ENCODE data around the gene XPNPEP3.

The XPNPEP3 gene

GRCh38 chr22:40874016-40874415 lies 17.1 kb downstream of the XPNPEP3 start:
- Histone ChIP-seq H4K20me1 (ENCODE audit: low read depth, low read length) (no peaks in the 10 kb centered on the region), H3K9me2 (replicated peaks; ENCODE audit: insufficient read depth, low read length) (no peaks in the 10 kb centered on the region), H3K27ac (ENCODE audit: low read depth, low read length) (no peak overlapping the region), H3K4me3 (ENCODE audit: insufficient read depth, low read length, poor library complexity, severe bottlenecking) (no peak overlapping the region), H3K9ac (ENCODE audit: low read length) (no peak overlapping the region), H3F3A (ENCODE audit: insufficient read depth) (no peaks in the 10 kb centered on the region), H2AFZ (ENCODE audit: low read depth, low read length, severe bottlenecking) (no peak overlapping the region), H3K36me3 (ENCODE audit: low read length) (no peaks in the 10 kb centered on the region; the same call in 1 of the 2 replicates), H3K9me3 (ENCODE audit: insufficient read depth, low read length) (no peaks in the 10 kb centered on the region), H3K4me2 (ENCODE audit: low read depth, low read length, poor library complexity, severe bottlenecking) (no peak overlapping the region), H3K27me3 (ENCODE audit: low read length) (no peaks in the 10 kb centered on the region), H3K79me2 (ENCODE audit: insufficient read depth, low read length) (no peaks in the 10 kb centered on the region)
- TF ChIP-seq, protein P1, sequence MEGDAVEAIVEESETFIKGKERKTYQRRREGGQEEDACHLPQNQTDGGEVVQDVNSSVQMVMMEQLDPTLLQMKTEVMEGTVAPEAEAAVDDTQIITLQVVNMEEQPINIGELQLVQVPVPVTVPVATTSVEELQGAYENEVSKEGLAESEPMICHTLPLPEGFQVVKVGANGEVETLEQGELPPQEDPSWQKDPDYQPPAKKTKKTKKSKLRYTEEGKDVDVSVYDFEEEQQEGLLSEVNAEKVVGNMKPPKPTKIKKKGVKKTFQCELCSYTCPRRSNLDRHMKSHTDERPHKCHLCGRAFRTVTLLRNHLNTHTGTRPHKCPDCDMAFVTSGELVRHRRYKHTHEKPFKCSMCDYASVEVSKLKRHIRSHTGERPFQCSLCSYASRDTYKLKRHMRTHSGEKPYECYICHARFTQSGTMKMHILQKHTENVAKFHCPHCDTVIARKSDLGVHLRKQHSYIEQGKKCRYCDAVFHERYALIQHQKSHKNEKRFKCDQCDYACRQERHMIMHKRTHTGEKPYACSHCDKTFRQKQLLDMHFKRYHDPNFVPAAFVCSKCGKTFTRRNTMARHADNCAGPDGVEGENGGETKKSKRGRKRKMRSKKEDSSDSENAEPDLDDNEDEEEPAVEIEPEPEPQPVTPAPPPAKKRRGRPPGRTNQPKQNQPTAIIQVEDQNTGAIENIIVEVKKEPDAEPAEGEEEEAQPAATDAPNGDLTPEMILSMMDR (IDR thresholded peaks at IDR 0.05; ENCODE audit: insufficient read depth, low read length, poor library complexity, severe bottlenecking) = no peak
- no peak for TF ChIP-seq EZH2phosphoT487 (conservative IDR thresholded peaks at IDR 0.05; ENCODE audit: low read length)

GRCh38 chr22:40875111-40875510 lies 18.2 kb downstream of the XPNPEP3 start:
- H3K4me3 ChIP-seq (ENCODE audit: insufficient read depth, low read length, poor library complexity, severe bottlenecking) = no peak overlapping the region
- TF ChIP-seq, protein P1 (IDR thresholded peaks at IDR 0.05; ENCODE audit: insufficient read depth, low read length, poor library complexity, severe bottlenecking) = no peak
- no peak for TF ChIP-seq EZH2phosphoT487 (conservative IDR thresholded peaks at IDR 0.05; ENCODE audit: low read length)

DNA sequence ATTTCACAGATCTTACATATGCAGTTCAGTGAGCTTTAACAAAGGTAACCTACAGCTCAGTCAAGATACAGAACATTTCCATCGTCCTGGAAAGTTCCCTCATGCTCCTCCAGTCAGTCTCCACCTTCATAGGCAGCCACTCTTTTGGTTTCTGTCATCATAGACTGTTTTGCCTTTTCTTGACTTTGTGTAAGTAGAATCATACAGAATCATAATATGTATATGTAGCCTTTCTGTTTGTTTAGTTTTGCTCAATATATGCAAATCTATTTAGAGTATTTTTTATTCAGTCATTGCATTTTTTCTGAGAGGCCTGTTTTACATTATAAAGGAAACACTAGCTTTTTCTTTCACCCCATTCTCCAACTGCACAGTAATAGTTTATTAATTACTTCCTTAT lies 20.0 kb downstream of the XPNPEP3 start:
- TF ChIP-seq, protein P1 (IDR thresholded peaks at IDR 0.05; ENCODE audit: insufficient read depth, low read length, poor library complexity, severe bottlenecking) = no peak
- no peak for TF ChIP-seq EZH2phosphoT487 (conservative IDR thresholded peaks at IDR 0.05; ENCODE audit: low read length)
- Histone ChIP-seq H3K27me3 (ENCODE audit: low read length) (no peaks in the 10 kb centered on the region), H3K36me3 (ENCODE audit: low read length) (no peaks in the 10 kb centered on the region), H3K27ac (ENCODE audit: low read depth, low read length) (no peak overlapping the region), H3K4me3 (ENCODE audit: insufficient read depth, low read length, poor library complexity, severe bottlenecking) (no peak overlapping the region), H3F3A (ENCODE audit: insufficient read depth) (no peaks in the 10 kb centered on the region), H3K9me3 (ENCODE audit: insufficient read depth, low read length) (no peaks in the 10 kb centered on the region), H3K9ac (ENCODE audit: low read length) (no peak overlapping the region), H2AFZ (ENCODE audit: low read depth, low read length, severe bottlenecking) (no peak overlapping the region), H3K4me2 (ENCODE audit: low read depth, low read length, poor library complexity, severe bottlenecking) (no peak overlapping the region), H3K9me2 (replicated peaks; ENCODE audit: insufficient read depth, low read length) (no peaks in the 10 kb centered on the region), H3K79me2 (ENCODE audit: insufficient read depth, low read length) (no peaks in the 10 kb centered on the region), H4K20me1 (ENCODE audit: low read depth, low read length) (no peaks in the 10 kb centered on the region)

More at GRCh38 chr22:40875111-40875510, 18.2 kb downstream of the XPNPEP3 start:
- H3F3A ChIP-seq (ENCODE audit: insufficient read depth) = no peaks in the 10 kb centered on the region
- no peaks in the 10 kb centered on the region for H3K9me2 ChIP-seq (replicated peaks; ENCODE audit: insufficient read depth, low read length)
- H3K27me3 ChIP-seq (ENCODE audit: low read length) = no peaks in the 10 kb centered on the region
- no peaks in the 10 kb centered on the region for H4K20me1 ChIP-seq (ENCODE audit: low read depth, low read length)
- no peak overlapping the region for H2AFZ ChIP-seq (ENCODE audit: low read depth, low read length, severe bottlenecking)
- H3K27ac ChIP-seq (ENCODE audit: low read depth, low read length) = no peak overlapping the region
- H3K79me2 ChIP-seq (ENCODE audit: insufficient read depth, low read length) = no peaks in the 10 kb centered on the region
- H3K9ac ChIP-seq (ENCODE audit: low read length) = no peak overlapping the region
- no peak overlapping the region for H3K4me2 ChIP-seq (ENCODE audit: low read depth, low read length, poor library complexity, severe bottlenecking)
- no peaks in the 10 kb centered on the region; the same call in 1 of the 2 replicates for H3K36me3 ChIP-seq (ENCODE audit: low read length)
- no peaks in the 10 kb centered on the region for H3K9me3 ChIP-seq (ENCODE audit: insufficient read depth, low read length)
